GM18511 (cell line): ENCODE measurements around the gene ZBTB42.

Source experiments
- ATAC-seq: cut with Tn5 transposase; IDR thresholded peaks from one replicate; pipeline ENCODE4 v1.9.1; 2021; ENCODE audit warnings: mild to moderate bottlenecking, moderate library complexity; ENCODE audit not compliant: unreplicated experiment

Gene ZBTB42

DNA sequence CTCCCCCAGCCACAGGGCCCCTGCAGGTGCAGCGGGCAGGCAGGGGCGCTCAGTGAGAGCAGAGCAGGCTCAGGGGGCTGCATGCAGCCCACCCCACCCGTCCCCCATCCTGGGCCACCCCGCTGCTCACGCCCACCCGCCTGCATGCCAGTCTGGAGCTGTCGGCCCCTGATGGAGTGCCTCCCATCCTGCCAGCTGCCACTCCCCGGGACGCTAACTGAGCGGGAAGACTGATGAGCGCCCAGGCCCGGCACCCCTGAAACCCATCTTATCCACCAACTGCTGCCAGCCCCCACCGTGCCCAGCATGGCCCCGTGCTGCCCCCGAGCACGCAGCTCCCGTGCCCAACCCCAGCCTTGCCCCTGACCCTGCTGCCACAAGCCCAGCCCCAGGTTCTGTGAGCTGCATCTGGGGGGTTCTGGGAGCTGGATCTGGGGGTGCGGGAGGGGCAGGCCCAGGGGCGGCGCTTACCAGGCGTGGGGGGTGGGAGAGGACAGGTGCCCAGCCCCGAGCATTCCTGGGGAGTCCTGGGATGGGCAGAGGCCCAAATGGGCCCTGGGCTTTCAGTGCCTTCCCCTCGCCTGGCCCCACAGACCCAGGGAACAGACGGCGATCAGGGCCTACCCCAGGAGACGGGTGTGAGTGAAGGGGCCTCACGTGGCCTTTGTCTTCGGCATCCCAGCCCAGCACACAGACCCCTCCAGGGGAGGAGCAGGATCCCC lies 18.7 kb upstream of the ZBTB42 start:
- no peak for ATAC-seq

GRCh38 chr14:104782808-104783139 lies 18.1 kb upstream of the ZBTB42 start:
- ATAC-seq = no peak

DNA sequence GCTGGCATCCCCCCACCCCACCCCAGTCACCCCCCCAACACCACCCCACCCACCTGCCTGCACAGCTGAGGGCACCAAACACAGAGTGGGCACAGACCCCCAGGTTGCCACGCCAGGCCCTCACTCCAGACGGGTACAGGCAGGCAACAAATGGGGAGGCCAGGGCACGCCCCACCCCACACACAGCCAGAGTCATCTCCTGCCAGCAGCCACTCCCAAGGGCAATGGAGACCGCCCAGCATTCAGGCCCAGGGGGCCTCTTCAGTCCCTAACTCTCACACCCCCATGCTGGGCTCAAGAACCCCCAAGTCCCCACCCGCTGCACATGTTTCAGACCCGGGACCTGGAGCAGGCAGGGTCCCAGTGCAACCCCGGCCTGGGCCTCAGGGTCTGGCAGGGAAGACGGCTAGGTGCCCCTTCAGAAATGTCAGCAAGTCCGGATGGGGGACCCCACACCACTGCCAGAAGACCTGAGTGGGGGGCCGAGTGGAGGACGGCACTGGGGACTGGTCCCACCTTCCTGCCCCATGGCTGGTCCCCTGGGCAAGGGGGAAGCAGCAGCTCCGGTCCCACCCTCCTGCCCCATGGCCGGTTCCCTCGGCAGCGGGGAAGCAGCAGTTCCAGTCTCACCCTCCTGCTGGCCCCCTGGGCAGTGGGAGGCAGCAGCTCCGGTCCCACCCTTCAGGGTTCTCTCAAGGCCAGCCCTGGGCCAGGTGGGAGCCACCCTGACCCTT lies 17.2 kb upstream of the ZBTB42 start:
- ATAC-seq = no peak

DNA sequence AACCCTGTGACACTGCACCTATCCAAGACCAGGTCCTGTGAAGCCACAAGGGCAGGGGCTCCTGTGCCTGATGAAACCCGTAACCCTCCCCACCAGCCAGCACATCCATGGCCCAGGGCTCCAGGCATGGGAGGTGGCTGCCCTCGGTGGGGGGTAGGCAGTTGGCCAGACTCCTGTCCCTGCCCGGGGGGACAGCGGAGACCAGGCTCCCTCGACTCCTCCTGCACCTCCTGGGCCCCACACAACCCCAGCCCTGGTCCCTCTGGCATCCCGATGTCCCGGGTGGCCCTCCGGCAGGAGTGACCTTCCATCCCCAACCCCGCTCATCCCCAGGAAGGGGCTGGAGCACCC lies 16.7 kb upstream of the ZBTB42 start:
- no peak for ATAC-seq

- no peak for ATAC-seq
Measured at GRCh38 chr14:104784846-104785707, 15.8 kb upstream of the ZBTB42 start.

DNA sequence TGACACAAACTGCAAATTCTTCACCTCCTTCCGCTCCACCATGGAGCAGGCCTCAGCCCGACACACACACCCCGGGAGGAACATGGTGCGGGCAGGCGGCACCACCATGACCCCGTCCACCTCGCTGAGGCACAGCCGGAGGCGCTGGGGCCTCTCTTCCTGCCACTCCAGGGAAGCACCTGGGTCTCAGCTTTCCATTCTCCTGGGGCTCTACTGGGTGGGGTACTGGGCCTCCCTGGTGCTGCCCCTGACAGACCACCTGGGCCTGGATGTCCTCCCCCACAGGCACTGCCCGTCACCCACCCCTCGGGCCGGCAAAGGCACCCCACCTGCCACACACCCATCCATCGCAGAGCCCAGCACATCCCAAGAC lies 15.2 kb upstream of the ZBTB42 start:
- ATAC-seq = no peak

DNA sequence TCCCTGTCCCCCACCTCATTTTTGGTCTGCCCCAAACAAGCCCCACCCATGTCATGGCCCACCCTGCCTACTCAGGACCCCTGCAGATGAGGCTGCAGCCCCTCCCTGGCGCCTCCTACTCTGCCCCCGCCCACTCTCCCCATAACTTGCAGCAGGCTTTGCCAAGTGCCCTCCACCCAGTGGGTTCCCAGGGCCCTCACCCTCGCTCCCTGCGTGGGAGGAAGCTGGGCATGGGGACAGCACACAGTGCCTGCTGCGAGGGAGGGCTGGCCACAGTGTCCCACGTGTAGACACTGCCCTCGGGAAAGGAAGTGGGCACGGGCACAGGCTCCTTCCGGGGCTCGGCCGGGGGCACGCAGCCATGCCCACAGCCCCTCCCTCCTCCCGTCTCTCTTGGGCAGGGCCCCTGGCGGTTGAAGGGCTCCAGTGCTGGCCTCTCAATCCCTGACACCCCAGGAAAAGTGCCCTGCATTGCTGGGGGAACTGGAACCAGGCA lies 14.8 kb upstream of the ZBTB42 start:
- no peak for ATAC-seq

GRCh38 chr14:104786726-104787675 lies 13.9 kb upstream of the ZBTB42 start:
- no peak for ATAC-seq

DNA sequence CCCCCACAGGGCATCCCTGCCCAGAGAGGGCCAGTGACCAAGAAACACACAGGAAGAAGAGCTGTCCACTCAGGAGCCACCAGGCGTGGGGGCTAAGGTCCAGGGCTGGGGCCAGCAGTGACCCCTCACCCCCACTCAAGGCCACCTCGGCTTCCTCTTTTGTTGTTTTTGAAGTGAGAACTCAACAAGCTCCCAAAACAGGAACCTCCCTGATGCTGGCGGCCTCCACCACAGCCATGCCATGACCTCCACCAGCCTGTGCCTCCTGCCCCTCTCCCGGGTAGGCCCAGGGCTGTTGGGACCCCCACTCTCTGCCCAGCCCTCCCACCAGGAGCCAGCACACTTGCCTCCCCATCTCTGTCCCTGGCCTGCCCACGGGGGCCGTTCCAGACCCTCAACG lies 13.2 kb upstream of the ZBTB42 start:
- ATAC-seq = no peak

- no peak for ATAC-seq
Measured at GRCh38 chr14:104788161-104788818, 12.6 kb upstream of the ZBTB42 start.

GRCh38 chr14:104788873-104789663 lies 11.8 kb upstream of the ZBTB42 start:
- ATAC-seq = no peak

GRCh38 chr14:104789752-104790743 lies 10.9 kb upstream of the ZBTB42 start:
- no peak for ATAC-seq

DNA sequence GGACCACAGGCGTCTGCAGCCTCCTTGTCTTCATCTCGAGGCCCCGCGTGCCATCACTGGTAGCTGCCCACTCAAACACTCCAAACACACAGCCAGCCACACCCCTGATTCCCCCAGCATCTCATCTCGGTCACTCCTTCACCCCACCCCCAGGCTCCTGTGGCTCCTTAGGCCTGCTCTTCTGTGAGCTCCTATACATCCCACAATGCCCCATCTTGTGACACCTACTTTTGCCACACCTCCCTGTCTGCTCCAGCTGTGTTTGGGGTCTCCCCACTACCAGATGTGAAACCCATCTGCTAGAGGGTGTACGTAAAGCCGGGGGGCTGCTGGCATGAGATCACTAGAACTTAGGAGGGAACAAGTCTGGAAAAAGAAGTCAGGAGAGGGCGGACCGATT lies 9.5 kb upstream of the ZBTB42 start:
- ATAC-seq = no peak

DNA sequence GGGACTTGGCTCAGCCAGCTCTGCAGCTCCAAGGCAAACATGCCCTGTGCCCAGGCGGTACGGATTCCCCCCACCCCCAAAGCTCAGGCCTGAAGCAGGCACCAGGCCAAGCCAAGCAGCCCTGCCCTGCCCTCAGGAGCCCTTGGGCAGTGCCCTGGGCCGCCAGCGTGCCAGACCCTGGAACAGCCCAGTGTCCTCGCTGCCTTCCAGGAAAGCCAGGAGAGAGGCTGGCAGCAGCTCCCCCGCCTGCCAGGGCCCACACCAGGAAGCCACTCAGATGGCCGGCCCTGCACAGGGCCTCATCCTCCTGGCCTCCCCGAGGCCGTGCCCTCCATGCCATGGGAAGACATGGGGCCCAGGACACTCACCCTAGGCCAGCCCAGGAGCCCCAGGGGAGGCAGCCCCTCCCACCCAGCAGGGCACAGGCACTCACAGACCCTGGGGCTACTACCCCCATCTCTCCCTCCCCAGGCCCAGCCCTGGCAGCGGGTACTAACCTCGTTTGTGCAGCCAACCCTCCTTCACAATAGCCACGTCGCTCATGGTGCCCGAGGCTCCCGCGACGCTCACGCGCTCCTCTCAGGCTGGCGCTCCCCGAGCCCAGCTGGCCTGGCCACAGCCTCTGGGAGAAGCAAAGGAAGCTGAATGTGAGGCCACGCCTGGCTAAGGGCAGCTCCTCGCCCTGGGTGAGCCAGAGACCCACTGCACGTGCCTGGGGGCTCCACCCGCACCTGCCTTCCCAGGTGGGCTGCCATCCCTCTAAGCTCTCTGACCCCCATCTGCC lies 8.6 kb upstream of the ZBTB42 start:
- ATAC-seq = no peak

DNA sequence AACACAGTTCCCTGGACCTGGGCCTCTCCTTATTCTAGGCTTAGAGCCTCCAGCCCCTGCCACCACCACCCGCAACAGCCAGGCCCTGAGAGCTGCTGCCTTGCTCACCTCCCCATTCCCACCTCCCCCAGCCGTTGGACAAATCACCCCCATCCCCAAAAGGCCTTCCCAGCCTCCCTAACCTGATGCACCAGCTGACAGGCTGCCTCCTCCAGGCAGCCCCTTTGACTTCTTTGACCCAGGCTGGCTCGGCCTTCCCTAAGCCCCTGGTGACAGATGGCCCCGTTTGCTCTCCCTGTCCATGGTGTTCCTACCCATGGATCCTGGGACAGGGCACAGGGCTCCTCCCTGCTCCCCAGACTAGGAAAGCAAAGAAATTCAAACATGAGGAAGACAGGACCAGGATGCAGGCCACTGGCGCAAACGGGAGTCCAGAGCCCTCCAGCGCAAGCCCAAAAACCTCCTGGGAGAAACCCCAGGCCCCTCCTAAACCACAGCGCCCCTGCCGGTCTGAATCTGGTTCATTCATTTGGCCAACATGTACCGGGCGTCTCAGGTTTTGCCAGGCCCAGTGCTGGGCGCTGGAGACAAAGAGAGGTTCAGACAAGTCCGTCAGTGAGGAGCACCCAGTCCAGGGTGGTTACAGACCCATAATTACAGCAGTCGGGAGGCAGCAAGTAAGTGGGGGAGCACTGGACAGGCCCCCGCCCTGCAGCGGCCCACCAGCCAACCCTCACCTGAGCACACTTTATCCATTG lies 7.8 kb upstream of the ZBTB42 start:
- ATAC-seq = no peak

DNA sequence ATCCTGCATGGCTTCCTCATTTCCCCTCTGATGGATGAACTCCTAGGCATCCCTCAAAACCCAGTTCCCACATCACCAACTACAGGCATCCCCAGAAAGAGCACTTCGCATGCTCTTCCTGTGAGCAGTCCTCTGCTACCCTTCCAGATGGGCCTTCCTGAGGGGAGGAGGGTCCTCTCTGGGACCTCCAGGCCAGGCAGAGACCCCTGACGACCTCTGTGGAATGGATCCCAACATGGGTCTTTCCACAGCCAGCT lies 7.3 kb upstream of the ZBTB42 start:
- no peak for ATAC-seq

- ATAC-seq = no peak
Measured at GRCh38 chr14:104794099-104794498, 6.8 kb upstream of the ZBTB42 start.
